K562 (cell line): Measurements from ENCODE around the gene DDX41. TPM values are rescaled to one million over a fixed set of nuclear protein-coding genes. Genes with fewer than 3 reads are reported as not detected.

Source experiments
- ATF1 ChIP-seq, 2 experiments: fragments of 450-650 bp in 1 of 2; IDR thresholded peaks; 2 replicates each; pipeline ENCODE4 v1.6.1; 2016; ENCODE audit warnings: missing compliant biosample characterization in 1 of 2, missing genetic modification characterization in 1 of 2
- BMI1 ChIP-seq: fragments of 150-350 bp; IDR thresholded peaks from 2 replicates; pipeline ENCODE4 v1.6.1; 2014; ENCODE audit warnings: low read length
- CBFA2T3 ChIP-seq: fragments of 450-650 bp; IDR thresholded peaks from 2 replicates; pipeline ENCODE4 v1.6.1; 2017
- CEBPB ChIP-seq: fragments of 450-650 bp; IDR thresholded peaks from 2 replicates; pipeline ENCODE4 v1.6.1; 2016; ENCODE audit warnings: missing genetic modification characterization, missing compliant biosample characterization
- DDX20 ChIP-seq: fragments of 450-650 bp; IDR thresholded peaks from 2 replicates; pipeline ENCODE4 v1.6.1; 2016; ENCODE audit warnings: missing genetic modification characterization, low read depth, mild to moderate bottlenecking, missing compliant biosample characterization, moderate library complexity
- ESRRB ChIP-seq: fragments of 250-450 bp; sonication (Bioruptor Pico); IDR thresholded peaks from 2 replicates; pipeline ENCODE4 v1.5.0; 2020; ENCODE audit warnings: mild to moderate bottlenecking, moderate library complexity, borderline replicate concordance
- HNRNPK ChIP-seq: fragments of 200-400 bp; formaldehyde crosslinking; IDR thresholded peaks from one replicate; pipeline ENCODE4 v1.6.1; 2018; ENCODE audit warnings: mild to moderate bottlenecking, low read depth, low read length; ENCODE audit not compliant: poor library complexity, severe bottlenecking
- NCOA1 ChIP-seq: fragments of 450-650 bp; IDR thresholded peaks from 2 replicates; pipeline ENCODE4 v1.6.1; 2016; ENCODE audit warnings: low read depth
- PTBP1 ChIP-seq: fragments of 200-400 bp; formaldehyde crosslinking; IDR thresholded peaks from 2 replicates; pipeline ENCODE4 v1.6.1; 2017; ENCODE audit warnings: low read depth, low read length
- RCOR1 ChIP-seq, 2 experiments: IDR thresholded peaks; 2 replicates each; pipeline ENCODE4 v1.6.1; 2012; ENCODE audit warnings: low read depth in 2 of 2, low read length in 2 of 2, borderline replicate concordance in 1 of 2, improper control_type of control experiment in 1 of 2
- SRSF1 ChIP-seq: fragments of 200-400 bp; formaldehyde crosslinking; IDR thresholded peaks from 2 replicates; pipeline ENCODE4 v1.6.1; 2017; ENCODE audit warnings: mild to moderate bottlenecking, low read depth, low read length, moderate library complexity
- STAT6 ChIP-seq: sonication (generic); formaldehyde crosslinking; IDR thresholded peaks from 2 replicates; pipeline ENCODE4 v1.8.1; 2023; ENCODE audit warnings: mild to moderate bottlenecking, missing genetic modification reagents
- TCF3 ChIP-seq: sonication (generic); formaldehyde crosslinking; IDR thresholded peaks from 2 replicates; pipeline ENCODE4 v1.4.0; 2020; ENCODE audit warnings: mild to moderate bottlenecking, missing genetic modification reagents
- TCF7 ChIP-seq: sonication (generic); IDR thresholded peaks from 2 replicates; pipeline ENCODE4 v1.6.1; 2016; ENCODE audit warnings: antibody characterized with exemption, borderline replicate concordance
- ZBTB49 ChIP-seq: sonication (generic); formaldehyde crosslinking; IDR thresholded peaks from 2 replicates; pipeline ENCODE4 v1.8.0; 2022; ENCODE audit warnings: missing genetic modification reagents, mild to moderate bottlenecking, borderline replicate concordance
- ZFP1 ChIP-seq: fragments of 450-650 bp; formaldehyde crosslinking; IDR thresholded peaks from 2 replicates; pipeline ENCODE4 v1.4.0; 2020; ENCODE audit warnings: mild to moderate bottlenecking, mixed read lengths
- ZFP36 ChIP-seq: fragments of 150-350 bp; IDR thresholded peaks from 2 replicates; pipeline ENCODE4 v1.6.1; 2018; ENCODE audit warnings: low read length, low read depth; ENCODE audit not compliant: partially characterized antibody
- ZNF23 ChIP-seq: fragments of 250-450 bp; sonication (Bioruptor Pico); IDR thresholded peaks from 2 replicates; pipeline ENCODE4 v1.4.0; 2020; ENCODE audit warnings: mild to moderate bottlenecking
- ZNF444 ChIP-seq: fragments of 250-450 bp; sonication (Bioruptor Pico); IDR thresholded peaks from 2 replicates; pipeline ENCODE4 v1.4.0; 2020; ENCODE audit warnings: mild to moderate bottlenecking, moderate library complexity
- ZNF76 ChIP-seq: fragments of 250-450 bp; sonication (Bioruptor Pico); IDR thresholded peaks from 2 replicates; pipeline ENCODE4 v1.4.0; 2020; ENCODE audit warnings: mild to moderate bottlenecking, moderate library complexity, borderline replicate concordance
- ZNF778 ChIP-seq: fragments of 450-650 bp; formaldehyde crosslinking; IDR thresholded peaks from 2 replicates; pipeline ENCODE4 v1.4.0; 2020; ENCODE audit warnings: mild to moderate bottlenecking, moderate library complexity
- polyA plus RNA-seq, 8 experiments: library from polyadenylated mRNA; depleted of rRNA in 4 of 8; stranded (reverse) in 5 of 8; unstranded in 3 of 8; fragments of >200 nt; fragmentation: Nextera tagmentation in 2 of 8; fragmentation: Illumina TruSeq in 1 of 8; extraction: Ambion mirVana in 2 of 8; extraction: Trizol in 1 of 8; gene quantifications; 2 replicates each; pipeline versions ENCODE4 v1.2.1 to v1.2.3, GENCODE V29; 2011 to 2014; ENCODE audit warnings: inconsistent platforms in 1 of 8, missing spikeins in 1 of 8
- total RNA-seq, 7 experiments: library from RNA; depleted of rRNA in 6 of 7; stranded (reverse); fragments of >200 nt in 6 of 7; fragmentation: Illumina TruSeq in 2 of 7; extraction: Trizol in 2 of 7; gene quantifications; 2 replicates each; pipeline versions ENCODE4 v1.2.1 to v1.2.3, GENCODE V29; 2011 to 2021; ENCODE audit warnings: low replicate concordance in 1 of 7
- TF ChIP-seq, protein P1 (sequence below), 2 experiments: fragments of 450-650 bp in 1 of 2; sonication (generic) in 1 of 2; formaldehyde crosslinking in 1 of 2; IDR thresholded peaks in 1 of 2; conservative IDR thresholded peaks in 1 of 2; 2 replicates each; pipeline versions ENCODE4 v1.6.1 to v1.8.1; 2016 to 2023; ENCODE audit warnings: mild to moderate bottlenecking in 2 of 2, moderate library complexity in 2 of 2, inconsistent platforms in 1 of 2, missing genetic modification reagents in 1 of 2
- TF ChIP-seq, protein P2 (sequence below): sonication (generic); formaldehyde crosslinking; IDR thresholded peaks from 2 replicates; pipeline ENCODE4 v1.9.0; 2022; ENCODE audit warnings: mild to moderate bottlenecking, missing genetic modification reagents

DDX41 gene
- total and polyA plus RNA-seq, 9 of the 15 experiments (the other 6 are each of a cell fraction or from before 2014, with no cell fraction given), result 38.2 to 284 (median 116) TPM

DNA sequence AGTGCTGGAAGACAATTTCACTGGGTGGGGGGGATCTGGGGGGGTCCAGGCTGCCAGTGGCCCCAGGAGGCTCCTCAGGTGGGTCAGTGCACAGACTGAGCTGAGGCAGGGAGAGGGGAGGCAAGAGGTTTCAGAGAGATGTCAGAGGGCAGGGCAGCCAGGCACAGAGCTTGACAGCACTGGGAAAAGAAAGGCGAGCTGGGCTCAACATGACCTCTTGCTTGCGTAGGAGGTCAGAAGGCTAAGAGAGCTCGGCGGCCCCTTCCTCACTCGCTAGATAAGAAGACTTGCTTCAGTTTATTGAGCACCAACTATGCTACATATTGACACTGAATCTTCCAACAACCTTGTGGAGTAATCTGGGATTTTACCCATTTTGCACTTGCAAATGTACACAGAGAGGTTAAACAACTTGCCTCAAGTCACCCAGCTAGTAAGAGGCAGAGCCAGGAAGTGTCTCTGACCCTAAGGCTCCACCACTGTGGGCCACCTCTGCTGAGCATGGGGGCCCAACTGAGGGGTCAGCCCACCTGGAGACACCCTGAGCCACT lies 22.9 kb downstream of the DDX41 start (continued):
- TF ChIP-seq TCF7 (no peak), ZNF444 (CRISPR knock-in tag) (no peak), CEBPB (no peak), PTBP1 (0 out of 2 replicates have a peak, but pooled peaks have one; percentile 11), HNRNPK (no peak), RCOR1 (IDR thresholded peaks at IDR 0.05; ENCODE audit: borderline replicate concordance in 1 of 2, low read depth in 2 of 2, low read length in 2 of 2) (no peak), NCOA1 (no peak), ZNF778 (CRISPR knock-in tag) (no peak), STAT6 (no peak), SRSF1 (no peak), ZNF76 (no peak), ATF1 (CRISPR knock-in tag; IDR thresholded peaks at IDR 0.05) (no peak), ATF1 (tag; IDR thresholded peaks at IDR 0.05) (no peak), BMI1 (no peak), ZNF23 (CRISPR knock-in tag) (no peak), ZFP1 (CRISPR knock-in tag) (no peak), ZFP36 (peak; percentile 64), CBFA2T3 (no peak), DDX20 (tag) (no peak), ZBTB49 (CRISPR knock-in tag) (no peak), TCF3 (CRISPR knock-in tag) (no peak), ESRRB (no peak)
- TF ChIP-seq, protein P1, sequence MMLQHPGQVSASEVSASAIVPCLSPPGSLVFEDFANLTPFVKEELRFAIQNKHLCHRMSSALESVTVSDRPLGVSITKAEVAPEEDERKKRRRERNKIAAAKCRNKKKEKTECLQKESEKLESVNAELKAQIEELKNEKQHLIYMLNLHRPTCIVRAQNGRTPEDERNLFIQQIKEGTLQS (IDR thresholded peaks at IDR 0.05), result no peak
- TF ChIP-seq, protein P1 (CRISPR knock-in tag; conservative IDR thresholded peaks at IDR 0.05), result no peak
- TF ChIP-seq, protein P2, sequence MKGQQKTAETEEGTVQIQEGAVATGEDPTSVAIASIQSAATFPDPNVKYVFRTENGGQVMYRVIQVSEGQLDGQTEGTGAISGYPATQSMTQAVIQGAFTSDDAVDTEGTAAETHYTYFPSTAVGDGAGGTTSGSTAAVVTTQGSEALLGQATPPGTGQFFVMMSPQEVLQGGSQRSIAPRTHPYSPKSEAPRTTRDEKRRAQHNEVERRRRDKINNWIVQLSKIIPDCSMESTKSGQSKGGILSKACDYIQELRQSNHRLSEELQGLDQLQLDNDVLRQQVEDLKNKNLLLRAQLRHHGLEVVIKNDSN (CRISPR knock-in tag), result no peak
